GM19328 (cell line): Measurements from ENCODE around the gene MBD3L4.
"Not testable (repeated sequence)": the region's sequence is repeated elsewhere in the genome, so short reads cannot be mapped to it uniquely, and the experiment has no call there.

Source experiments
- ATAC-seq: cut with Tn5 transposase; IDR thresholded peaks from one replicate; pipeline ENCODE4 v1.9.1; 2021; ENCODE audit warnings: mild to moderate bottlenecking, moderate library complexity; ENCODE audit not compliant: unreplicated experiment

The MBD3L4 gene

DNA sequence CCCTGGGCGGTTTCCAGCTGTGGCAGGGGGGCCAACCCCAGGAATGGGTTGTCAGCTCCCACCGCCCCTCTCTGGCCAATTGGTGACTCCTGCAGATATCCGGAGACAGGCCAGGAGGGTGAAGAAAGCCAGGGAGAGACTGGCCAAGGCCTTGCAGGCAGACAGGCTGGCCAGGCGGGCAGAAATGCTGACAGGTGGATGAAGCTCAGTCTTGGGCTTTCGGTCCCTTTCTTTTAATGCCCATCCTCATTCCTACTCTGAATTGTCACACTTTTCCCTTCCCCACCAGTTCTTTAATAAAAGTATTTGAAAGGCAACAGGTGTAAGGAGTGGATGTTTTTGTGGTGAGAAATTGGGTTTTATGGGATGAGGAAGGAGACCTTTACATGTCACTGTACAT lies 11.4 kb upstream of the MBD3L4 start:
- not testable (repeated sequence) for ATAC-seq

- not testable (repeated sequence) for ATAC-seq
Observed at GRCh38 chr19:7049021-7049420, 9.0 kb upstream of the MBD3L4 start, which contains the start of gene MBD3L2. Gene MBD3L2 (plus strand): TSS chr19:7049321. CDS start chr19:7049374, 53 bp downstream.

DNA sequence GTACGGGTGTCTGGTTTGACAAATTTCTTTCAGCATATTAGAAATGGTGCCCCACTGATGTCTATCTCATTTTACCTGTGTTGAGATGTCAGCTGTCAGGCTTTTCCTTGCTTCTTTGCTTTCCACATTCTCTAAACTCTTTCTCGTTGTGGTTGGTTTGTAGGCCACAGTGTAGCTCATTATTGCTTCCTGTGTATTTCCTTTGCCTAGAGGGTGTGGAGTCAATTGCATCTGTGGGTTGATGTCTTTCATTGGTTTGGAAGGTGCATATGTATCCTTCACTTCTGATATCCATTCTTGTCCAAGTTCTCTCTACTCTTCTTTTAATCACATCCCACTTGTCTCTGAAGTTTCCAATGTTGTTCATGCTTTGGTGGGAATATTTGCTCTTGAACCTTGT lies 1.6 kb upstream of the MBD3L4 start:
- not testable (repeated sequence) for ATAC-seq

DNA sequence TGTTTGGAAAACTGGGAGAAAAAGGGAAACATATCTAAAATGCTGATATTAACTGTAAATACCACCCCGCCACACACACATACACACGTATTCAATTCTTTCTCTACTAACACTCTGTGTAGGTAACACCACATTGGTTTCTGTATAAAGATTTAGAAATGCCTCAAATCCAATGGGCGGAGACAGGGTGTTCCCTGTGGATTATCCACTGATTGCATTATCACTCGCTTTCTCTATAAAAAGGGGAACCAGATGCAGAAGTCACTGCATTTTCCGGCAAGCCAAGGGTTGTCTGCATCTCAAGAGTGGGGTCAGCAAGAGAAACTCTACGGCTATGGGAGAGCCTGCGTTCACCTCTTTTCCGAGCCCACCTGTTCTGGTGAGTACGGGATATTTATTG lies 9.7 kb downstream of the MBD3L4 start, which contains the start of gene MBD3L5:
MBD3L5 (plus strand) TSS at position 301 of the 400 bp plus-strand sequence; CDS start at position 335, 34 bp downstream.
- ATAC-seq = not testable (repeated sequence)

DNA sequence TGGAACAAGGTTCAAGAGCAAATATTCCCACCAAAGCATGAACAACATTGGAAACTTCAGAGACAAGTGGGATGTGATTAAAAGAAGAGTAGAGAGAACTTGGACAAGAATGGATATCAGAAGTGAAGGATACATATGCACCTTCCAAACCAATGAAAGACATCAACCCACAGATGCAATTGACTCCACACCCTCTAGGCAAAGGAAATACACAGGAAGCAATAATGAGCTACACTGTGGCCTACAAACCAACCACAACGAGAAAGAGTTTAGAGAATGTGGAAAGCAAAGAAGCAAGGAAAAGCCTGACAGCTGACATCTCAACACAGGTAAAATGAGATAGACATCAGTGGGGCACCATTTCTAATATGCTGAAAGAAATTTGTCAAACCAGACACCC lies 11.2 kb downstream of the MBD3L4 start:
- not testable (repeated sequence) for ATAC-seq

GRCh38 chr19:7021331-7021730 lies 18.6 kb downstream of the MBD3L4 start, which contains the start of gene MBD3L2B:
Gene MBD3L2B (minus strand): TSS chr19:7021431. CDS start chr19:7021397, 34 bp downstream.
- ATAC-seq = not testable (repeated sequence)

GRCh38 chr19:7018828-7019227 lies 21.2 kb downstream of the MBD3L4 start:
- ATAC-seq = no peak

DNA sequence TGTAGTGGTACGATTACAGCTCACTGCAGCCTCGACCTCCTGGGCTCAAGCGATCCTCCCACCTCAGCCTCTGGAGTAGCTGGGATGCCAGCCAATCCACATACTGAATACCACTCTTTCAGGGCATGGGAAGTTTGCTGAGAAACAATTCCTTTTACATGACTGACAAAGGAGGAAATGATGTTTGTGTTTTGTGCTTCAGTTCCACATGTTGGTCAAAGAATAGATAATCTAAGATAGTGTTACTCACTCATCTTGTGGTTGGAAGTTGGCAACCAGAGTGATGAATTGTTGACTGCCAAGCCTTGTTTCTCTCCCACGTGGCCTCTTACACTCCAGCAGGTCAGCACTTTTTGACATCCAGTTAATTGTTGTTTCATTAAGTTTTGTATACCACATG lies 26.3 kb downstream of the MBD3L4 start:
- ATAC-seq = no peak

GRCh38 chr19:7010722-7011593 lies 29.0 kb downstream of the MBD3L4 start:
- ATAC-seq = no peak

- ATAC-seq = no peak
Observed at GRCh38 chr19:7007859-7008258, 32.1 kb downstream of the MBD3L4 start.

DNA sequence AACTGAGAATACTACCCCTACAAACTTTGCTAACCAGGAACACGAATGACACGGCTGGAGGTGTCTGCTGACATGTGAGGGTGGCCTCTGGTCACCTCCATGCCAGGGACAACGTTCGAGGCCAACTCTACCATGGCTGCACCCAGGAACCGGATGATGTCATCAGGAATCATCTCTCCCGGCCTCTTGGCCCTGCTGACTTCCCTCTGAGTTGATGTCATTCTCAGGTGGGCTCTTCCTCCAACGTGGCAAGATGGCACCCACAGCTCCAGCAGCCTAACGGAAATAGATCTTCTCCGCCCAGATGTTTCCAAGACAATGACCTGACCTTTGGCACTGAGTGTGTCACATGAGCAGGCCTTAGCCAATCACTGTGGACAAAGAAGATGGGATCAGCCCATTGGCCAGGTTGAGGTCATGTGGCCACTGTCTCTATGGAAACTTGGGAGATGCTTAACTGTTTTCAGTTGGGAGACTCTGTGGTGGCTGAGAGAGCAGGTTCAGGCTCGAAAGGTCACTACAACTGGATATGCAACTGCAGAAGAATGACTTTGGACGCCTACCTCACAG lies 33.8 kb downstream of the MBD3L4 start:
- no peak for ATAC-seq

DNA sequence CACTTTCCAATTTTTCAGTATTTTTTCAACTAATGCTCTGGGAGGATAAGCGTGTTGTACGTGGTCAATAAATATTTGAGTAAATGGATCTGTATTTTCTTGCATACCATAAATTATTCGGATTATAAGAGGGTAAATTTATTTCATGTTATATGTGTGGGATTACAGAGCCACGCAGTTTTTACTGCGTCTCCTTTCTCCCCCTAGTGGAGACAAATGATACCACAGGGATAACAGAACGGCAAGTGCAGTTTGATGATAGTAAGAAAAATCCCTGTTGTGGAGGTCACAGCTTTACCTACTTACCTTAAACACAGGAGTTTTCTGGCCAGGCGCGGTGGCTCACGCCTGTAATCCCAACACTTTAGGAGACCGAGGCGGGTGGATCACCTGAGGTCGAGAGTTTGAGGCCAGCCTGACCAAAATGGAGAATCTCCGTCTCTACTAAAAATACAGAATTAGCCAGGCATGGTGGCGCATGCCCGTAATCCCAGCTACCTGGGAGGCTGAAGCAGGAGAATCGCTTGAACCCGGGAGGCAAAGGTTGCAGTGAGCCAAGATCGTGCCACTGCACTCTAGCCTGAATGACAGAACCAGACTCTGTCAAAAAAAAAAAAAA lies 35.6 kb downstream of the MBD3L4 start:
- ATAC-seq = no peak

GRCh38 chr19:7000816-7001215 lies 39.2 kb downstream of the MBD3L4 start:
- ATAC-seq = no peak

GRCh38 chr19:7000333-7000732 lies 39.6 kb downstream of the MBD3L4 start:
- ATAC-seq = no peak

DNA sequence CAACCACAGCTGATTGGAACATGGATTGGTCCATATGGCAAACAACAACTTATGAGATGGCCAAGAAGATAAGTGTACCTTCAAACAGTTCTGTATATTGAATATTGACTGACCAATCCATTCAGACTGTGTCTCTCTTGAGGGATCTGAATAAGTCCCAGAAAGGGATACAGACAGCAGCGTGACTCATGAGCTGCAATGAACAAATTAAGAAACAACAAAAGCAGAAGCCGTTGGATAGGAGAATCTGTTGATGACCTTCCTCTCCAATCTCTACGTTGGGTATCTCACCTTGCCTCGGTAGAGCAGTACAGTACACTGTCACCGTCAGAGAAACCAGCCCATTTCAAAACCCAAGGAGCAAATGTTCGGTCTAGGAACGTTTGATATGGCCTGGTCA lies 40.0 kb downstream of the MBD3L4 start:
- ATAC-seq = no peak

- ATAC-seq = no peak
Observed at GRCh38 chr19:6997679-6998445, 42.1 kb downstream of the MBD3L4 start.

GRCh38 chr19:6996810-6997209 lies 43.2 kb downstream of the MBD3L4 start:
- ATAC-seq = no peak

- no peak for ATAC-seq
Observed at GRCh38 chr19:6995054-6995453, 44.9 kb downstream of the MBD3L4 start.

DNA sequence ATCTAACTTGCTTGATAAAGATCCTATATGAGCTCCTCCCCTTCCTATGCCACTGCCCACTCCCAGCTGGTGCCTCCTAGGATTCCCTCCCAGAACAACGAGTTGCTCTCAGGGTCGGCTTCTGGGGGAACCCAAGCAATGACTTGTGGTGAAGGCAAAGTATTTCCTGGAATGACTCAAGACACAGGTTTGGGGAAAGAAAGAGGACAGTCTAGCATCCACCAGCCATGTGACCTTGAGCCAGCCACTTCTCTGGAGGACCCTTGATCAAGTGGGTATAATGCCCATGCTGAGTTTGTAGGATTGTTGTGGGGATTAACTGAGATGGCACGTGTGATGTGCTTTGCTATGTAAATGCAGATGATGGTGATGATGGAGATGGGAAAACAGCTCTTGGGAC lies 51.7 kb downstream of the MBD3L4 start:
- ATAC-seq = no peak

DNA sequence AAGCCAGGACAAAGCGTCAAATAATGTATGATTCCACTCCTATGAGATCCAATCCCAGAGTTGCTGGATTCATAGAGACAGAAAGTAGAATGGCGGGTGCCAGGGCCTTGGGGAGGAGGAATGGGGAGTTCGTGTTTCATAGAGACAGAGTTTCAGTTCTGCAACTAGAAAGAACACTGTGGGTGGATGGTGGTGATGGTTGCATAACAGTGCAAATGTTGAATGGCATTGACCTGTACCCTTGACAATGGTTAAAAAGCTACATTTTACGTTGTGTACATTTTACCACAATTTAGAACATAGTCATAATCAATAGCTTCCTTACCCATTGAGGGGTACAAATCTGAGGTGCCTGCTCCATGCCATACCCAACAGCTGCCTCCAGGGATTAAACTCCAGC lies 52.1 kb downstream of the MBD3L4 start:
- ATAC-seq = no peak
